ENCODE results near the gene DRC1. TPM values are rescaled to one million over a fixed set of nuclear protein-coding genes. Genes with fewer than 3 reads are reported as not detected.

DRC1 gene
- total RNA-seq, 1 experiment from 2014 or later, result not detected

GRCh38 chr2:26475832-26476501 is 74.2 kb downstream of the DRC1 start:
- H3K27me3 ChIP-seq (ENCODE audit: insufficient read depth, low read length), result no peaks in the 10 kb centered on the region
- POLR2A ChIA-PET, result no interaction called here

More at GRCh38 chr2:26475832-26476501, 74.2 kb downstream of the DRC1 start:
- Histone ChIP-seq H3K27ac (ENCODE audit: low read depth, low read length) (no peak overlapping the region; the same call in 1 of the 2 replicates), H3K4me3 (replicated peaks in 1 of 2; ENCODE audit: low read depth in 1 of 2, low read length in 2 of 2) (no peak overlapping the region), H3K36me3 (ENCODE audit: control insufficient read depth in 1 of 2, insufficient read depth in 2 of 2, low read length in 2 of 2) (no peaks in the 10 kb centered on the region), H3K9ac (ENCODE audit: low read length) (no peak overlapping the region), H3K9me2 (ENCODE audit: insufficient read depth) (no peaks in the 10 kb centered on the region), H2AFZ (ENCODE audit: low read depth, low read length, poor library complexity, severe bottlenecking) (no peak overlapping the region), H3K4me1 (ENCODE audit: control insufficient read depth in 1 of 2, insufficient read depth in 2 of 2, low read length in 2 of 2) (no peaks in the 10 kb centered on the region), H3K79me2 (ENCODE audit: insufficient read depth, low read length) (no peaks in the 10 kb centered on the region), H3K4me2 (ENCODE audit: low read length) (no peak overlapping the region), H3K9me3 (ENCODE audit: control insufficient read depth in 1 of 2, insufficient read depth in 1 of 2, low read depth in 1 of 2, low read length in 2 of 2) (no peaks in the 10 kb centered on the region), H4K20me1 (ENCODE audit: insufficient read depth) (no peaks in the 10 kb centered on the region)
- CTCF ChIA-PET, result no interaction called here
- RAD21 ChIA-PET (ENCODE audit: low non-redundant PET in 1 of 2, low total read pairs in 2 of 2, uncharacterized antibody in 2 of 2, unreplicated experiment in 2 of 2), result no interaction called here
- intact Hi-C loops (cut with micrococcal nuclease), result no loop called here
- no peak for DNase-seq (ENCODE audit: low read depth, low spot score)
- TF ChIP-seq, protein P1, sequence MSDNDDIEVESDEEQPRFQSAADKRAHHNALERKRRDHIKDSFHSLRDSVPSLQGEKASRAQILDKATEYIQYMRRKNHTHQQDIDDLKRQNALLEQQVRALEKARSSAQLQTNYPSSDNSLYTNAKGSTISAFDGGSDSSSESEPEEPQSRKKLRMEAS (IDR thresholded peaks at IDR 0.05), result no peak
- no peak for TF ChIP-seq EGR1 (IDR thresholded peaks at IDR 0.05; ENCODE audit: low read depth)
- TF ChIP-seq RAD21 (IDR thresholded peaks at IDR 0.05; ENCODE audit: low read depth), result no peak
- TF ChIP-seq EZH2phosphoT487 (IDR thresholded peaks at IDR 0.05; ENCODE audit: borderline replicate concordance), result no peak
- TF ChIP-seq POLR2A (IDR thresholded peaks at IDR 0.05; ENCODE audit: borderline replicate concordance, extremely low read depth, insufficient read depth, insufficient read length), result no peak
- no peak for TF ChIP-seq CEBPB (IDR thresholded peaks at IDR 0.05; ENCODE audit: low read depth)
- no peak for TF ChIP-seq SIN3A (IDR thresholded peaks at IDR 0.05; ENCODE audit: low read depth)
- no peak for TF ChIP-seq EZH2 (IDR thresholded peaks at IDR 0.05)
- TF ChIP-seq FOSL1 (IDR thresholded peaks at IDR 0.05; ENCODE audit: low read depth), result no peak
- TF ChIP-seq POLR2AphosphoS5 (IDR thresholded peaks at IDR 0.05; ENCODE audit: low read depth, low read length), result no peak
- TF ChIP-seq CTCF (IDR thresholded peaks at IDR 0.05 in 2 of 3, conservative IDR thresholded peaks at IDR 0.05 in 1 of 3; ENCODE audit: borderline replicate concordance in 1 of 3, insufficient read depth in 1 of 3, low read depth in 2 of 3, low read length in 2 of 3), result no peak
- TF ChIP-seq ELF1 (IDR thresholded peaks at IDR 0.05; ENCODE audit: borderline replicate concordance, low read depth), result no peak
- no peak for TF ChIP-seq YY1 (IDR thresholded peaks at IDR 0.05; ENCODE audit: extremely low read depth, insufficient replicate concordance, low read depth, low read length)
- no peak for TF ChIP-seq JUND (IDR thresholded peaks at IDR 0.05)
- TF ChIP-seq ATF3 (IDR thresholded peaks at IDR 0.05), result no peak
- TF ChIP-seq TCF7L2 (IDR thresholded peaks at IDR 0.05; ENCODE audit: borderline replicate concordance, extremely low read depth, insufficient read depth, insufficient read length), result no peak
- no peak for TF ChIP-seq ZFX (IDR thresholded peaks at IDR 0.05)
- no peak for TF ChIP-seq SP1 (IDR thresholded peaks at IDR 0.05; ENCODE audit: low read depth)
- TF ChIP-seq CBX3 (IDR thresholded peaks at IDR 0.05; ENCODE audit: low read depth), result no peak
- TF ChIP-seq, protein P2, sequence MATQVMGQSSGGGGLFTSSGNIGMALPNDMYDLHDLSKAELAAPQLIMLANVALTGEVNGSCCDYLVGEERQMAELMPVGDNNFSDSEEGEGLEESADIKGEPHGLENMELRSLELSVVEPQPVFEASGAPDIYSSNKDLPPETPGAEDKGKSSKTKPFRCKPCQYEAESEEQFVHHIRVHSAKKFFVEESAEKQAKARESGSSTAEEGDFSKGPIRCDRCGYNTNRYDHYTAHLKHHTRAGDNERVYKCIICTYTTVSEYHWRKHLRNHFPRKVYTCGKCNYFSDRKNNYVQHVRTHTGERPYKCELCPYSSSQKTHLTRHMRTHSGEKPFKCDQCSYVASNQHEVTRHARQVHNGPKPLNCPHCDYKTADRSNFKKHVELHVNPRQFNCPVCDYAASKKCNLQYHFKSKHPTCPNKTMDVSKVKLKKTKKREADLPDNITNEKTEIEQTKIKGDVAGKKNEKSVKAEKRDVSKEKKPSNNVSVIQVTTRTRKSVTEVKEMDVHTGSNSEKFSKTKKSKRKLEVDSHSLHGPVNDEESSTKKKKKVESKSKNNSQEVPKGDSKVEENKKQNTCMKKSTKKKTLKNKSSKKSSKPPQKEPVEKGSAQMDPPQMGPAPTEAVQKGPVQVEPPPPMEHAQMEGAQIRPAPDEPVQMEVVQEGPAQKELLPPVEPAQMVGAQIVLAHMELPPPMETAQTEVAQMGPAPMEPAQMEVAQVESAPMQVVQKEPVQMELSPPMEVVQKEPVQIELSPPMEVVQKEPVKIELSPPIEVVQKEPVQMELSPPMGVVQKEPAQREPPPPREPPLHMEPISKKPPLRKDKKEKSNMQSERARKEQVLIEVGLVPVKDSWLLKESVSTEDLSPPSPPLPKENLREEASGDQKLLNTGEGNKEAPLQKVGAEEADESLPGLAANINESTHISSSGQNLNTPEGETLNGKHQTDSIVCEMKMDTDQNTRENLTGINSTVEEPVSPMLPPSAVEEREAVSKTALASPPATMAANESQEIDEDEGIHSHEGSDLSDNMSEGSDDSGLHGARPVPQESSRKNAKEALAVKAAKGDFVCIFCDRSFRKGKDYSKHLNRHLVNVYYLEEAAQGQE (IDR thresholded peaks at IDR 0.05; ENCODE audit: low read depth), result no peak
- no TSS peak for BruUV-seq (replicated peaks)
- no peak for ATAC-seq
